Gastroesophageal sphincter (tissue), 4 donors: ENCODE results near the gene TTYH3. TPM values are rescaled to one million over a fixed set of nuclear protein-coding genes. Genes with fewer than 3 reads are reported as not detected.

Source experiments
- ATAC-seq: fragments of 150-250 bp; one replicate; pipeline ENCODE4 v1.9.1; 2016; ENCODE audit warnings: mild to moderate bottlenecking, moderate library complexity
- H3K27ac ChIP-seq, 4 donors: fragments of 200-600 bp; sonication (generic) in 3 of 4; 1 replicate in 3 of 4; 2 replicates in 1 of 4; pipeline ENCODE4 v1.5.1; 2016 to 2019
- H3K27me3 ChIP-seq: fragments of 200-600 bp; sonication (generic); one replicate; pipeline ENCODE4 v1.5.1; 2019
- H3K36me3 ChIP-seq, 2 donors: fragments of 200-600 bp; sonication (generic); one replicate each; pipeline ENCODE4 v1.5.1; 2019; ENCODE audit warnings: control low read depth in 1 of 2
- H3K4me1 ChIP-seq, 3 donors: fragments of 200-600 bp; sonication (generic); 1 replicate in 2 of 3; 2 replicates in 1 of 3; pipeline ENCODE4 v1.5.1; 2016 to 2019; ENCODE audit warnings: control low read depth in 2 of 3
- H3K4me3 ChIP-seq, 2 donors: fragments of 200-600 bp; sonication (generic); one replicate each; pipeline ENCODE4 v1.5.1; 2019; ENCODE audit warnings: mild to moderate bottlenecking in 1 of 2, moderate library complexity in 1 of 2
- H3K9me3 ChIP-seq, 3 donors: fragments of 200-600 bp; sonication (generic); one replicate each; pipeline ENCODE4 v1.5.1; 2017 to 2019; ENCODE audit warnings: control low read depth in 2 of 3
- CTCF ChIP-seq, 4 experiments: fragments of 200-600 bp in 2 of 4; fragments of 450-650 bp in 2 of 4; sonication (generic) in 1 of 4; IDR thresholded peaks; one replicate each; pipeline ENCODE4 v1.5.1; 2017 to 2019; ENCODE audit warnings: antibody characterized with exemption in 4 of 4, mild to moderate bottlenecking in 2 of 4, moderate library complexity in 2 of 4
- EP300 ChIP-seq: sonication (generic); formaldehyde crosslinking; IDR thresholded peaks from one replicate; pipeline ENCODE4 v1.6.1; 2017; ENCODE audit warnings: antibody characterized with exemption, mild to moderate bottlenecking
- POLR2A ChIP-seq, 2 donors: fragments of 450-650 bp; IDR thresholded peaks; one replicate each; pipeline ENCODE4 v1.6.1; 2017; ENCODE audit warnings: antibody characterized with exemption in 2 of 2, mild to moderate bottlenecking in 2 of 2, moderate library complexity in 1 of 2
- POLR2AphosphoS5 ChIP-seq: sonication (generic); formaldehyde crosslinking; IDR thresholded peaks from one replicate; pipeline ENCODE4 v1.6.1; 2017; ENCODE audit warnings: antibody characterized with exemption
- WGBS, 2 donors: methylation state at CpG; one replicate each; pipeline ENCODE4 v1.1.5; 2018; ENCODE audit warnings: low coverage in 1 of 2; 5-methylcytosine and 5-hydroxymethylcytosine counted together
- total RNA-seq, 4 donors: library from RNA; depleted of rRNA; stranded (reverse); fragments of >200 nt; gene quantifications; one replicate each; pipeline ENCODE4 v1.1.0, GENCODE V29; 2016

The TTYH3 gene
- total RNA-seq, 4 donors from 2014 or later = 11.2 to 29.8 (median 16.9) TPM

- no peaks in the 10 kb centered on the region for H3K9me3 ChIP-seq
- 100% methylated on average over 1 of the region's 33 CpGs; no CpG with 5 or more reads in 1 of the 2 donors for WGBS, 2 donors
- peaks cover 0 to 28% of the 10 kb centered on the region in 2 donors for H3K36me3 ChIP-seq
- TF ChIP-seq POLR2A (IDR thresholded peaks at IDR 0.05) = no peak
- no peak for TF ChIP-seq CTCF (IDR thresholded peaks at IDR 0.05)
- TF ChIP-seq EP300 = no peak
- no peak for TF ChIP-seq POLR2AphosphoS5
- no peak for ATAC-seq
- H3K27ac ChIP-seq = no peak overlapping the region
- no peak overlapping the region for H3K4me3 ChIP-seq
- peaks cover 5% of the 10 kb centered on the region for H3K27me3 ChIP-seq
- peaks cover 0 to 22% (median 15%) of the 10 kb centered on the region in 3 donors for H3K4me1 ChIP-seq
These were observed 33.6 kb downstream of the TTYH3 start for GRCh38 chr7:2665359-2665791.

GRCh38 chr7:2666155-2666554 lies 34.4 kb downstream of the TTYH3 start:
- no peak for TF ChIP-seq POLR2AphosphoS5
- TF ChIP-seq POLR2A (IDR thresholded peaks at IDR 0.05) = no peak
- TF ChIP-seq CTCF (IDR thresholded peaks at IDR 0.05) = no peak
- TF ChIP-seq EP300 = no peak
- peaks cover 7% of the 10 kb centered on the region for H3K27me3 ChIP-seq
- 40% methylated on average over 2 of the region's 6 CpGs; no CpG with 5 or more reads in 1 of the 2 donors for WGBS, 2 donors
- no peak overlapping the region for H3K27ac ChIP-seq
- no peak overlapping the region for H3K4me3 ChIP-seq
- ATAC-seq = no peak
- H3K9me3 ChIP-seq = no peaks in the 10 kb centered on the region
- H3K4me1 ChIP-seq = peaks cover 0 to 29% (median 15%) of the 10 kb centered on the region in 3 donors
- H3K36me3 ChIP-seq = peaks cover 0 to 20% of the 10 kb centered on the region in 2 donors

GRCh38 chr7:2666588-2667250 lies 34.9 kb downstream of the TTYH3 start:
- no peak for TF ChIP-seq POLR2AphosphoS5
- Histone ChIP-seq H3K4me3 (no peak overlapping the region), H3K27me3 (peaks cover 7% of the 10 kb centered on the region), H3K4me1 (peaks cover 0 to 30% (median 15%) of the 10 kb centered on the region in 3 donors), H3K9me3 (no peaks in the 10 kb centered on the region), H3K36me3 (peaks cover 0 to 14% of the 10 kb centered on the region in 2 donors), H3K27ac (no peak overlapping the region)
- ATAC-seq = no peak
- WGBS, 2 donors = 73 to 76% methylated on average over 8 to 9 of the region's 18 CpGs

GRCh38 chr7:2667843-2668242 lies 36.1 kb downstream of the TTYH3 start:
- no peaks in the 10 kb centered on the region for H3K9me3 ChIP-seq
- 73 to 100% methylated on average over 1 to 3 of the region's 7 CpGs for WGBS, 2 donors
- peaks cover 0 to 4% of the 10 kb centered on the region in 2 donors for H3K36me3 ChIP-seq
- H3K27me3 ChIP-seq = peaks cover 7% of the 10 kb centered on the region
- no peak for ATAC-seq
- TF ChIP-seq POLR2A (IDR thresholded peaks at IDR 0.05) (no peak), POLR2AphosphoS5 (no peak), CTCF (IDR thresholded peaks at IDR 0.05) (no peak), EP300 (no peak)
- no peak overlapping the region for H3K4me3 ChIP-seq
- peaks cover 0 to 26% (median 10%) of the 10 kb centered on the region in 3 donors for H3K4me1 ChIP-seq
- H3K27ac ChIP-seq = no peak overlapping the region

- WGBS, 2 donors = 29 to 59% methylated on average over 5 to 6 of the region's 6 CpGs
- H3K27me3 ChIP-seq = peaks cover 7% of the 10 kb centered on the region
- no peak overlapping the region for H3K27ac ChIP-seq
- H3K4me1 ChIP-seq = peaks cover 0 to 21% (median 5%) of the 10 kb centered on the region in 3 donors
- H3K9me3 ChIP-seq = no peaks in the 10 kb centered on the region
- ATAC-seq = no peak
- no peak overlapping the region for H3K4me3 ChIP-seq
- TF ChIP-seq POLR2A (IDR thresholded peaks at IDR 0.05) = no peak
- no peak for TF ChIP-seq POLR2AphosphoS5
- no peak for TF ChIP-seq CTCF (IDR thresholded peaks at IDR 0.05)
- no peak for TF ChIP-seq EP300
- H3K36me3 ChIP-seq = peaks cover 0 to 4% of the 10 kb centered on the region in 2 donors
These were observed 36.6 kb downstream of the TTYH3 start for GRCh38 chr7:2668401-2668800.
